GM21529 (cell line): ENCODE data around the gene NMT2.

Source experiments
- ATAC-seq: cut with Tn5 transposase; IDR thresholded peaks from one replicate; pipeline ENCODE4 v1.9.1; 2021; ENCODE audit not compliant: unreplicated experiment

The NMT2 gene

DNA sequence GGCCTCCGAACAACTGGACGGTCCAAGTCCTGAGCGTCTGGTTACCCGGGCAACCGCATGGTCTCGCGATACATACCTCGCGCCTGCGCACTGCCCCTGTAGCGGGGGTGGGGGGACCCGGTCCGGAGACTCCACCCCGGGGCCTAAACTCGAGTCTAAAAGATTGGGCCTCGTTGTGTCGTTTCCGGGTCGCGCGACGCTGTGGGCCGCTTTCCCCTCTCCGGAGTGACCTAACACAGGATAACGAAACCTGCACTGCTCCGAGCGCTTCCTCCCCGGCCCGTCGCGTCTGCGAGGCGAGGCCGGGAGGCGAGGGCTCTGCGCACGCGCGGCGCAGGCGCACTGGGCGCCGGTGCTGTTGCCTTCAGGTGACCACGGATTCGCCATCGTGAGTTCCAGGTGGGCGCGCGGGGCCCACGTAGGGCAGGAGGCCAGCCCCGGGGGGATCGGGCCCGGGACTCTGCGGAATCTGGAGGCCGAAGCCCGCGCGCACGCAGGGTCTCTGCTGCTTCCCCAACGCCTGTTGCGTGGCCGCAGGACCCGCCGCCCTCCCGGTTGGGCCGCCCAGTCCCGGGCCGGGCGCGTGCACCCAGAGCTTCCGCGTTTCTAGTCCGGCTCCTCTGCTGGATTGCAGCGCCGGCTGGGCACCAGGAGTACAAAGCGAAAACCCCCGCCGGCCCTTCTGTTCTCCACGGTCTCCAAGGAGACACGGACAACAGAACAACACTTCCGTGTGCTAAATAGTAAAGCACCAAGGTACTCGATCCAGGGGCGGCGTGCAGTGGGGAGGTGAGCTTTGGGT is 71.3 kb downstream of the NMT2 start, which contains the start of gene RPP38:
RPP38 (plus strand) TSS at position 345 of the 802 bp plus-strand sequence. CDS start 5,960 bp downstream, outside the sequence.
- peak; percentile 89 for ATAC-seq

- ATAC-seq = peak; percentile 18
Measured at GRCh38 chr10:15096661-15097010, 71.9 kb downstream of the NMT2 start.

- no peak for ATAC-seq
Measured at GRCh38 chr10:15092855-15093408, 75.6 kb downstream of the NMT2 start.

DNA sequence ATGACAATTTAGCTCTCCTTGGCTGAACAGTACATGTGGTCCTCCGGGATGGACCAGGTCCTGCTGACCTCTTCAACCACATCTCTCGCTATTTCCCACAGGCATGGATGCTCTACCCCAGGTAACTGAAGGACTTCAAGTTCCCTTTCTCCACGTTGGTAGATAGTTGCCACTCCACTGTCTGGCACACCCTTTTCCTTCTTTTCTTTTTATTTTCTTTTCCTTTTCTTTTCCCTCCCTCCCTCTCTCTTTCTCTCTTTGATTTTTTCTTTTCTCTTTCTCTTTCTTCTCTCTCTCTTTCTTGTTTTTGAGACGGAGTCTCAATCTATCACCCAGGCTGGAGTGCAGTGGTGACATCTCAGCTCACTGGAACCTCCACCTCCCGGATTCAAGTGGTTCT is 77.1 kb downstream of the NMT2 start:
- no peak for ATAC-seq

- ATAC-seq = peak; percentile 99
Measured at GRCh38 chr10:15088428-15089261, 79.8 kb downstream of the NMT2 start, which contains the start of gene ACBD7. Gene ACBD7 (minus strand): TSS chr10:15088776. CDS start chr10:15088728, 48 bp downstream.

DNA sequence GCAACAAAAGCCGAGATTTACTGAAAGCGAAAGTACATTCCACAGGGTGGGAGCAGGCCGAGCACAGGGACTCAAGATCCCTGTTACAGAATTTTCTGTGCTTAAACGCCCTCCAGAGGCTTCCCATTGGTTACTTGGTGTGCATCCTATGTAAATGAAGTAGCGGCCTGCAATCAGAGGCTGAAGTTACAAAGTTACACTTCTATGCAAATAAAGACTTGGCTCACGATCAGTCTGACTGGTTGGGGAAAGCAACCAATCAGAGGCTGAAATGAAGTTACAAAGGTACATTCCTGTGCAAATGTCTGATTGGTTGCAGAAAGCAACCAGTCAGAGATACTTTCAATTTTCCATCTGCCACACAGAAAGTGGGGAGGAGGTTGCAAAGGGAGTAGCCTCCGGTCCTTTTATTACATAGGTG is 84.0 kb downstream of the NMT2 start:
- no peak for ATAC-seq

DNA sequence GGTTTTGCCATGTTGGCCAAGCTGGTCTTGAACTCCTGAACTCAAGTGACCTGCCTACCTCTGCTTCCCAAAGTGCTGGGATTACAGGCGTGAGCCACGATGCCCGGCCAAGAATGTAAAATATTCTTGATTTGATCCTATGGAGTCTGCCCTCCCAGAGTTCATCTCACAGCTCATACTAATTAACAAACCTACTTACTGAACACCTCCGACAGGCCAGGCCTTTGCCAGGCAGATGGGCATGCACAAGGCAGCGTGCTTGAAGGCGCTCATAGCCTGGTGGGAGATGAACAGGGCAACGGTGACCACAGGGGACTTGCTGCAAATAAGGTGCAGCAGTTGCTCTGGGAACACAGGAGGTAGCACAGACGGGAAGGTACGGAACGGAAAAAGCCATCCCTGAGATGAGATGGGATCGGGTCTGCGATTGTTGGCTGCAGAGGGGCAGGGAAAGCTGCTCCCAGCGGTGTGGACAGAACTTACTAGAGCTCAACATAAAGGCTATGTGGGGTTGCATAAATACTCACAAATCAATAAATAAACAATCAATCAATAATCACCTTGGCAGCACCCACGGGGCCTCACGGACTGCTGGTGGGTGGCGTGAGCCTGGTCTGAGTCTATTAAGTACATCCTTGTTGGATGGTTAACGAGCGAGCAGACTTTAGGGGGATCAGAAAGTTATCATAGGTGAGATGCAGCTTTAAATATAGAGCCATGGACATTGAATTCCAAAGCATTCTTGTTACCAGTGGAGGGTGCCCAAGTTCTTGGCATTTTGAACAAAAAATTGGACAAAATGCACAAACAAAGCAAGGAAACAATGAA is 84.6 kb downstream of the NMT2 start:
- ATAC-seq = no peak

- no peak for ATAC-seq
Measured at GRCh38 chr10:15075421-15075820, 93.1 kb downstream of the NMT2 start.

- ATAC-seq = no peak
Measured at GRCh38 chr10:15072358-15072757, 96.1 kb downstream of the NMT2 start.

DNA sequence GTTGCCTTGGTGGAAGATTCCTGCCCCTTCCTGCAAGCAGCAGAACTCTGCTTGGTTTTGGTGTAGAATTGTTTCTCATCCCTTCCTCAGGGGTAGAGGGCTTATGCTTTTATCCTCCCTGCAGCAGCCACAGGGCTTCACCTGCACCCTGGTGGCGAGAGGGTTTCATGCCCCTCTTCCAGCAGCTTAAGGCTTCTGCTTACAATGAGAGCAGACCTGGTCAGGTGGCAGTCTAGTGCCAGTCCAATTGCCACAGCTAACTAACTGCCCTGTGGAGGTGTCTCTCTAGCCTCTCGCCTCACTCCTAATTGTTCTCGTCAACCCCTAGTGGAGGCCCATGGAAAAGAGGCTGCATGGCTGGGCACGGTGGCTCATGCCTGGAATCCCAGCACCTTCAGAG is 99.3 kb downstream of the NMT2 start:
- no peak for ATAC-seq

GRCh38 chr10:15068802-15069201 is 99.7 kb downstream of the NMT2 start:
- ATAC-seq = no peak

DNA sequence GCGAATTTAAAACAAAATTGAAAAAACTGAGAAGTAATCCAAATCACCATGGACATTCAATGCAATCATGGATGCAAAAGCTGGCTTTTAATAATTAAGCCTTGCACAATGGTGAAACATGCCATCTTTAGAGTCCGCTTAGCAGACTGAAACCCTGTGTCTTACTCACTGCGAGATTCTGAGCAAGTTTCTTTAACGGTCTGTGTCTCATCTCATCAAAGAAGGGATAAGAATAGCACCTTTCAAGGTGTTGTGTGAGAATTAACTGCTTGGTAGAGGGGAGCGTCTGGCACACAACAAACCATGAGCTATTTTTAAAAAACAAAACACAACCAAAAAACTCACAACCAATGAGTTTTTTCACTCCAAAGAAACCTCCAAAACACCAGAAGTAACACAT is 101.3 kb downstream of the NMT2 start:
- ATAC-seq = no peak

DNA sequence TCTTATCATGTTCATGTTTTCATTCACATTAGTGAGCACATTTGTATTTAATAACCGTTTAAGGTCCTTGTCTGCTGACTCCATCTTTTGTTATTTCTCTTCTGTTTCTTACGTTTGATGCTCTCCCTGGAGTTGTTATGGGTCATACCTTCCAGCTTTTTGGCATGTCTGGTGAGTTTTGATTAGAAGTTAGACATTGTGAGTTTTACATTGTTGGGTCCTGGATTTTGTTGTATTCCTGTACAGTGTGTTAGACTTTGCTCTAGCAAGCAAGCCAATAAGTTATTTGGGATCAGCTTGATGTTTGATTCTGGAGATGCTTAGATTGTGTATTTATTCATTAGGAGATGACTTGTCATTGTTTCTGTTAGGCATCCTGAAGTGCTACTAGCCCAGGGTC is 107.9 kb downstream of the NMT2 start:
- no peak for ATAC-seq

DNA sequence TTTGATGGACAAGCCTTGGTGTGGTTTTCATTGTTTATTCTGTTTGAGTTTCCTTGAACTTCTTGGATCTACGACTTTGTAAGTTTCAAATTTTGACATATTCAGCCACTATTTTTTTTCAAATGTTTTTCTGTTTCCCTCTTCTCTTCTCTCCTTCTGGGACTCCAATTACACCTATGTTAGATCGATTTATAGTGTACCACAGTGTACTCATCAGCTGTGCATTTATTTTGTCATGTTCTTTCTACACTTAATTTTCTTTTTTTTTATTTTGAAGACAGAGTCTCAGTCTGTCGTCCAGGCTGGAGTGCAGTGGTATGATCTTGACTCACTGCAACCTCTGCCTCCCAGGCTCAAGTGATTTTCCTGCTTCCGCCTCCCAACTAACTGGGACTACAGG is 108.6 kb downstream of the NMT2 start:
- no peak for ATAC-seq

DNA sequence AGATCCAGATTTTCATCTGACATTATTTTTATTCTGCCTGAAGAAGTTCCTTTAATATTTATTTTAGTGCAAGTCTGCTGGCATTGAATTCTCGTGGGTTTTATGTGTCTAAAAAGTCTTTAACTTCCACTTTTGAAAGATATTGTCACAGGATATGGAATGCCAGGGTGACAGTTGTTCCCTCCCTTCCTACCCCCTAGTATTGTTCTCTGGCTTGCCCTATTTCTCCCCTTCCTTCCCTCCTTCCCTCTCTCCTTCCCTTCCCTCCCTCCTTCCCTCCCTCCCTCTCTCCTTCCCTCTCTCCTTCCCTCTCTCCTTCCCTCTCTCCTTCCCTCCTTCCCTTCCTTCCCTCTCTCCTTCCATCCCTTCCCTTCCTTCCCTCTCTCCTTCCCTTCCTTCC is 109.8 kb downstream of the NMT2 start:
- ATAC-seq = no peak
